Neural cell (in vitro differentiated cells): ENCODE measurements around the gene DDC.

ENCODE experiments used
- EP300 ChIP-seq: fragments of 450-650 bp; conservative IDR thresholded peaks from 2 replicates; pipeline ENCODE4 v1.6.1; 2014; ENCODE audit warnings: antibody characterized with exemption, mild to moderate bottlenecking, moderate library complexity; ENCODE audit not compliant: poor library complexity, severe bottlenecking
- EZH2 ChIP-seq: fragments of 200-600, 300-800 bp; shearing (Covaris generic), sonication (generic); IDR thresholded peaks from 2 replicates; pipeline ENCODE4 v1.6.1; 2014; ENCODE audit warnings: antibody characterized with exemption, low read length, borderline replicate concordance, mild to moderate bottlenecking; ENCODE audit not compliant: insufficient read depth, poor library complexity, severe bottlenecking
- MXI1 ChIP-seq: fragments of 450-650 bp; conservative IDR thresholded peaks from 2 replicates; pipeline ENCODE4 v1.6.1; 2014; ENCODE audit warnings: antibody characterized with exemption, mild to moderate bottlenecking; ENCODE audit not compliant: poor library complexity, severe bottlenecking
- POLR2AphosphoS5 ChIP-seq: IDR thresholded peaks from 2 replicates; pipeline ENCODE4 v1.6.1; 2012
- RAD21 ChIP-seq: fragments of 450-650 bp; conservative IDR thresholded peaks from 2 replicates; pipeline ENCODE4 v1.6.1; 2014; ENCODE audit warnings: antibody characterized with exemption, mild to moderate bottlenecking, moderate library complexity
- TAF1 ChIP-seq: IDR thresholded peaks from 2 replicates; pipeline ENCODE4 v1.6.1; 2012; ENCODE audit warnings: low read depth
- TF ChIP-seq, protein P1 (sequence below): fragments of 450-650 bp; IDR thresholded peaks from 2 replicates; pipeline ENCODE4 v1.5.1; 2014; ENCODE audit warnings: antibody characterized with exemption, mild to moderate bottlenecking, moderate library complexity; ENCODE audit not compliant: poor library complexity, severe bottlenecking
- TF ChIP-seq, protein P2 (sequence below): IDR thresholded peaks from 2 replicates; pipeline ENCODE4 v1.6.1; 2012; ENCODE audit warnings: borderline replicate concordance

DNA sequence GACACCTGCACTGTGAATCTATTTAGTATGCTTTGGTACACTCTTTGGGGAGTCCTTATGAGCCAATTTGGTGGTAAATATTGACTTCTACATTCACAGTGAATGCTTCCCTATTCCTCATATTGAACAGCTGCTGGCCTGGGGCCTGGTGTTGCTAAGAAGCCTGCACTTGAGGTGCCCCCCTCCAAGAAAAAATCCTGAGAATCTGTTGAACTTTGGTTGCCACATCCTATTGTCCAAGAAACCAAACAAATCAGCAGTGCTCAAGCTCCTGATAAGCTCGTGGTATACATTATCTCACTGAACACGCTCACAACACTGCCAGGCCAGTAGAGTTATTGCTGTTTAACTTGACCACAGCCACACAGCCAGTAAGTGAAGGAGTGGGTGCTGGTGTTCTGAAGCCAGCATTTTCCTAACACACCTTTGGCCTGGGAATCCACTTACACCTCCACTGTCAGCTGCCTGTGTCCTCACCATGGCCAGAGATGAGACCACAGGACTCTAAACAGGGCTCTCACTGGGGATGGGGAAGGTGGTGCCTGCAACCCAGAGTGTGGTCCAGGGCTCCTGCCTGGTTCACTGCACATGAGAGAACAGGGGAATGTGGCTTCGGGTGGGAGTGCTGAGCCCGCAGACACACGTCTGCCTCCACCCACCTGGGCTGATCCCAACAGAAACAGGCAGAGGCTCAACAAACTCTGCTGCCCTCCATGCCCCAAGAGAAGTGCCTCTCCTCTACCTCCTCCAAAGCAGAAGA, 6.7 kb downstream of the DDC start:
- TF ChIP-seq POLR2AphosphoS5, result no peak
- TF ChIP-seq, protein P1, sequence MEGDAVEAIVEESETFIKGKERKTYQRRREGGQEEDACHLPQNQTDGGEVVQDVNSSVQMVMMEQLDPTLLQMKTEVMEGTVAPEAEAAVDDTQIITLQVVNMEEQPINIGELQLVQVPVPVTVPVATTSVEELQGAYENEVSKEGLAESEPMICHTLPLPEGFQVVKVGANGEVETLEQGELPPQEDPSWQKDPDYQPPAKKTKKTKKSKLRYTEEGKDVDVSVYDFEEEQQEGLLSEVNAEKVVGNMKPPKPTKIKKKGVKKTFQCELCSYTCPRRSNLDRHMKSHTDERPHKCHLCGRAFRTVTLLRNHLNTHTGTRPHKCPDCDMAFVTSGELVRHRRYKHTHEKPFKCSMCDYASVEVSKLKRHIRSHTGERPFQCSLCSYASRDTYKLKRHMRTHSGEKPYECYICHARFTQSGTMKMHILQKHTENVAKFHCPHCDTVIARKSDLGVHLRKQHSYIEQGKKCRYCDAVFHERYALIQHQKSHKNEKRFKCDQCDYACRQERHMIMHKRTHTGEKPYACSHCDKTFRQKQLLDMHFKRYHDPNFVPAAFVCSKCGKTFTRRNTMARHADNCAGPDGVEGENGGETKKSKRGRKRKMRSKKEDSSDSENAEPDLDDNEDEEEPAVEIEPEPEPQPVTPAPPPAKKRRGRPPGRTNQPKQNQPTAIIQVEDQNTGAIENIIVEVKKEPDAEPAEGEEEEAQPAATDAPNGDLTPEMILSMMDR, result no peak
- TF ChIP-seq RAD21, result no peak
- no peak for TF ChIP-seq EZH2
- TF ChIP-seq TAF1, result no peak
- TF ChIP-seq EP300, result no peak
- TF ChIP-seq, protein P2, sequence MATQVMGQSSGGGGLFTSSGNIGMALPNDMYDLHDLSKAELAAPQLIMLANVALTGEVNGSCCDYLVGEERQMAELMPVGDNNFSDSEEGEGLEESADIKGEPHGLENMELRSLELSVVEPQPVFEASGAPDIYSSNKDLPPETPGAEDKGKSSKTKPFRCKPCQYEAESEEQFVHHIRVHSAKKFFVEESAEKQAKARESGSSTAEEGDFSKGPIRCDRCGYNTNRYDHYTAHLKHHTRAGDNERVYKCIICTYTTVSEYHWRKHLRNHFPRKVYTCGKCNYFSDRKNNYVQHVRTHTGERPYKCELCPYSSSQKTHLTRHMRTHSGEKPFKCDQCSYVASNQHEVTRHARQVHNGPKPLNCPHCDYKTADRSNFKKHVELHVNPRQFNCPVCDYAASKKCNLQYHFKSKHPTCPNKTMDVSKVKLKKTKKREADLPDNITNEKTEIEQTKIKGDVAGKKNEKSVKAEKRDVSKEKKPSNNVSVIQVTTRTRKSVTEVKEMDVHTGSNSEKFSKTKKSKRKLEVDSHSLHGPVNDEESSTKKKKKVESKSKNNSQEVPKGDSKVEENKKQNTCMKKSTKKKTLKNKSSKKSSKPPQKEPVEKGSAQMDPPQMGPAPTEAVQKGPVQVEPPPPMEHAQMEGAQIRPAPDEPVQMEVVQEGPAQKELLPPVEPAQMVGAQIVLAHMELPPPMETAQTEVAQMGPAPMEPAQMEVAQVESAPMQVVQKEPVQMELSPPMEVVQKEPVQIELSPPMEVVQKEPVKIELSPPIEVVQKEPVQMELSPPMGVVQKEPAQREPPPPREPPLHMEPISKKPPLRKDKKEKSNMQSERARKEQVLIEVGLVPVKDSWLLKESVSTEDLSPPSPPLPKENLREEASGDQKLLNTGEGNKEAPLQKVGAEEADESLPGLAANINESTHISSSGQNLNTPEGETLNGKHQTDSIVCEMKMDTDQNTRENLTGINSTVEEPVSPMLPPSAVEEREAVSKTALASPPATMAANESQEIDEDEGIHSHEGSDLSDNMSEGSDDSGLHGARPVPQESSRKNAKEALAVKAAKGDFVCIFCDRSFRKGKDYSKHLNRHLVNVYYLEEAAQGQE, result no peak
- no peak for TF ChIP-seq MXI1
